Tibial nerve (tissue), 4 donors: ENCODE results near the gene CCDC40. TPM values are rescaled to one million over a fixed set of nuclear protein-coding genes. Genes with fewer than 3 reads are reported as not detected.
"Not testable (repeated sequence)": the region's sequence is repeated elsewhere in the genome, so short reads cannot be mapped to it uniquely, and the experiment has no call there.

Experiments used
- DNase-seq, 2 donors: peaks; one replicate each; pipeline ENCODE4 v3.0.0-alpha.2; 2019; ENCODE audit warnings: low spot score in 2 of 2
- H3K27ac ChIP-seq, 4 donors: fragments of 200-600 bp; sonication (generic) in 3 of 4; one replicate each; pipeline ENCODE4 v1.5.1; 2017 to 2019; ENCODE audit warnings: mild to moderate bottlenecking in 1 of 4
- H3K27me3 ChIP-seq, 2 donors: fragments of 200-600 bp; sonication (generic) in 1 of 2; one replicate each; pipeline versions ENCODE4 v1.5.1 to v1.6.0; 2017 to 2019
- H3K36me3 ChIP-seq, 3 donors: fragments of 200-600 bp; sonication (generic); one replicate each; pipeline ENCODE4 v1.5.1; 2018 to 2019
- H3K4me1 ChIP-seq, 4 donors: fragments of 200-600 bp; sonication (generic) in 3 of 4; one replicate each; pipeline ENCODE4 v1.5.1; 2017 to 2019
- H3K4me3 ChIP-seq, 4 donors: fragments of 200-600 bp; sonication (generic) in 3 of 4; one replicate each; pipeline ENCODE4 v1.5.1; 2017 to 2019; ENCODE audit warnings: mild to moderate bottlenecking in 1 of 4, moderate library complexity in 1 of 4
- H3K9me3 ChIP-seq, 4 donors: fragments of 200-600 bp; sonication (generic) in 3 of 4; one replicate each; pipeline ENCODE4 v1.5.1; 2017 to 2019
- CTCF ChIP-seq, 5 experiments: fragments of 200-600 bp in 3 of 5; fragments of 450-650 bp in 2 of 5; sonication (generic) in 3 of 5; IDR thresholded peaks; one replicate each; pipeline ENCODE4 v1.5.1; 2016 to 2019; ENCODE audit warnings: antibody characterized with exemption in 5 of 5, mild to moderate bottlenecking in 3 of 5, moderate library complexity in 2 of 5
- EP300 ChIP-seq, 2 donors: sonication (generic); formaldehyde crosslinking; IDR thresholded peaks; one replicate each; pipeline ENCODE4 v1.6.1; 2017; ENCODE audit warnings: antibody characterized with exemption in 2 of 2, mild to moderate bottlenecking in 1 of 2
- POLR2A ChIP-seq, 2 donors: fragments of 450-650 bp; IDR thresholded peaks; one replicate each; pipeline ENCODE4 v1.6.1; 2017; ENCODE audit warnings: antibody characterized with exemption in 2 of 2, mild to moderate bottlenecking in 2 of 2, moderate library complexity in 2 of 2
- WGBS, 2 donors: methylation state at CpG; one replicate each; pipeline ENCODE4 v1.1.5; 2018; 5-methylcytosine and 5-hydroxymethylcytosine counted together
- total RNA-seq, 4 donors: library from RNA; depleted of rRNA; stranded (reverse); fragments of >200 nt; gene quantifications; one replicate each; pipeline ENCODE4 v1.1.0, GENCODE V29; 2016

Gene CCDC40
- total RNA-seq, 4 donors from 2014 or later, result 7.1 to 13.8 (median 12.0) TPM

GRCh38 chr17:79991924-79992648 is 44.4 kb upstream of the CCDC40 start:
- Histone ChIP-seq H3K9me3 (no peaks in the 10 kb centered on the region), H3K27me3 (no peaks in the 10 kb centered on the region), H3K4me1 (peaks cover 3 to 63% (median 41%) of the 10 kb centered on the region in 4 donors), H3K27ac (peak overlapping the region; percentile 17 to 69 (median 28)), H3K36me3 (no peaks in the 10 kb centered on the region), H3K4me3 (peak overlapping the region; percentile 20 to 46 (median 40))
- TF ChIP-seq CTCF (IDR thresholded peaks at IDR 0.05) (peak in 2 of 5 experiments; percentile 7 to 14), POLR2A (IDR thresholded peaks at IDR 0.05) (no peak), EP300 (IDR thresholded peaks at IDR 0.05) (no peak)
- WGBS, 2 donors, result 11 to 15% methylated on average over 28 to 32 of the region's 44 CpGs
- no peak for DNase-seq

DNA sequence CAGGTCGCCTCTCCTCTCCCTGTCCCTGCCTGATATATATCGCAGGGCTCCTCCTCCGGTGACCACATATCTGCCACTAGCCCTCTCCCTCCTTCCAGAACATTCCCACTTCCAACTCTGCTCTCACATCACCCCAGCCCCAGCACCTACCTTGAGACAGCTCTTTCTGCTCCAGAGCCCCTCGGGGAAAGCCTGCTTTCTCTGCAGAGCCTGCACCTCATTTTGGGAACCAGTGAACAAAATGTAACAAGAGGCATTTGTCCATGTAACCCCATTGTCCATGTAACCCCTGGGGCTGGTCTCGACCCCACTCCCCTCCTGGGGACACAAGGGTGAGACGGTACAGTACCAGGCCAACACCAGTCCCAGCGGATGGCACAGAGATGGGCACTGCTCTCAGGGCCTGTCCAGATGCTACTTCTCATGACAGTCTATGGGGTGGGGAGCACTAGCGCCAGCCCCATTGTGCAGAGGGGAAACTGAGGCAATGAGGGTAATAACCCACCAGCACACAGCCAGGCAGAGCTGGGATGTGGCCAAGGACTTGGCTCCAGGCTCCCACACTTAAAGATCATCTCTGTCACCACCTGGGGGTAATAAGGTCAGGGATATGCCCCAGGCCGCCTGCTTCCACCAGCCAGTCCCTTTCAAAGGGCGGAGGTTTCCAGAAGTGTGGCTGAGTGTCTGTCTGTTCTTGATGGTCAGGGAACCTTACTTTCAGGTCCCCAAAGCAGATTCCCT is 43.6 kb upstream of the CCDC40 start:
- Histone ChIP-seq H3K36me3 (no peaks in the 10 kb centered on the region), H3K4me1 (peaks cover 3 to 55% (median 37%) of the 10 kb centered on the region in 4 donors), H3K27ac (peak overlapping the region in 3 of 4 donors; percentile 17 to 69 (median 26)), H3K4me3 (peak overlapping the region in 1 of 4 donors; percentile 46), H3K27me3 (no peaks in the 10 kb centered on the region), H3K9me3 (no peaks in the 10 kb centered on the region)
- WGBS, 2 donors, result 66 to 73% methylated on average over 10 of the region's 10 CpGs
- no peak for DNase-seq
- TF ChIP-seq EP300 (IDR thresholded peaks at IDR 0.05) (no peak), CTCF (IDR thresholded peaks at IDR 0.05) (no peak), POLR2A (IDR thresholded peaks at IDR 0.05) (no peak)

- Histone ChIP-seq H3K4me3 (no peak overlapping the region), H3K9me3 (no peaks in the 10 kb centered on the region), H3K4me1 (peaks cover 3 to 47% (median 33%) of the 10 kb centered on the region in 4 donors), H3K27me3 (no peaks in the 10 kb centered on the region), H3K36me3 (no peaks in the 10 kb centered on the region), H3K27ac (peak overlapping the region in 3 of 4 donors; percentile 4 to 69 (median 17))
- peak; percentile 71 to 77 for DNase-seq
- TF ChIP-seq EP300 (IDR thresholded peaks at IDR 0.05) (peak in 1 of 2 donors; percentile 57), POLR2A (IDR thresholded peaks at IDR 0.05) (no peak)
- 46 to 48% methylated on average over 18 to 22 of the region's 22 CpGs for WGBS, 2 donors
Observed at GRCh38 chr17:79993390-79994227, 42.8 kb upstream of the CCDC40 start.

DNA sequence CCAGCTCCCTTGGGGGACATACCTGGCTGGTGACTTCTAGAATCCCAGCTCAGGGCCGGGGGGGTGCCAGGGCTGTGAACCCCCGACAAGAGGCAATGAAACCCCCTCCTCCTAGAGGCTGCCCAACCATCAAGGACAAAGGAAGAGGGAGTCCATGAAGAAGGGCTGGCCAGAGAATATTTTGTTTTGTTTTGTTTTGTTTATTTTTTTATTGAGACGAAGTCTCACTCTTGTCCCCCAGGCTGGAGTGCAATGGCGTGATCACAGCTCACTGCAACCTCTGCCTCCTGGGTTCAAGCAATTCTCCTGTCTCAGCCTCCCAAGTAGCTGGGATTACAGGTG is 42.2 kb upstream of the CCDC40 start:
- Histone ChIP-seq H3K27ac (peak overlapping the region in 2 of 4 donors; percentile 4 to 69), H3K4me1 (peaks cover 3 to 44% (median 33%) of the 10 kb centered on the region in 4 donors)
- H3K4me3 ChIP-seq, H3K36me3 ChIP-seq, H3K9me3 ChIP-seq, DNase-seq, H3K27me3 ChIP-seq: not testable (repeated sequence)
- WGBS, 2 donors, result 70 to 78% methylated on average over 4 of the region's 4 CpGs

- peaks cover 0 to under 1% (median 0%) of the 10 kb centered on the region in 3 donors for H3K36me3 ChIP-seq
- no peak overlapping the region for H3K4me3 ChIP-seq
- no peak for DNase-seq
- 96% methylated on average over 13 of the region's 13 CpGs for WGBS, 2 donors
- no peak for TF ChIP-seq CTCF (IDR thresholded peaks at IDR 0.05)
- no peak for TF ChIP-seq POLR2A (IDR thresholded peaks at IDR 0.05)
- no peak for TF ChIP-seq EP300 (IDR thresholded peaks at IDR 0.05)
- H3K4me1 ChIP-seq, result peaks cover 3 to 44% (median 33%) of the 10 kb centered on the region in 4 donors
- H3K9me3 ChIP-seq, result no peaks in the 10 kb centered on the region
- H3K27ac ChIP-seq, result no peak overlapping the region
- no peaks in the 10 kb centered on the region for H3K27me3 ChIP-seq
Observed at GRCh38 chr17:79994602-79995001, 41.8 kb upstream of the CCDC40 start.
